ENCODE data around the gene ARSA.
A peak's percentile ranks its signal among the peaks of the same experiment; 100 is the strongest.
"Not testable (repeated sequence)": the region's sequence is repeated elsewhere in the genome, so short reads cannot be mapped to it uniquely, and the experiment has no call there.

Gene ARSA

DNA sequence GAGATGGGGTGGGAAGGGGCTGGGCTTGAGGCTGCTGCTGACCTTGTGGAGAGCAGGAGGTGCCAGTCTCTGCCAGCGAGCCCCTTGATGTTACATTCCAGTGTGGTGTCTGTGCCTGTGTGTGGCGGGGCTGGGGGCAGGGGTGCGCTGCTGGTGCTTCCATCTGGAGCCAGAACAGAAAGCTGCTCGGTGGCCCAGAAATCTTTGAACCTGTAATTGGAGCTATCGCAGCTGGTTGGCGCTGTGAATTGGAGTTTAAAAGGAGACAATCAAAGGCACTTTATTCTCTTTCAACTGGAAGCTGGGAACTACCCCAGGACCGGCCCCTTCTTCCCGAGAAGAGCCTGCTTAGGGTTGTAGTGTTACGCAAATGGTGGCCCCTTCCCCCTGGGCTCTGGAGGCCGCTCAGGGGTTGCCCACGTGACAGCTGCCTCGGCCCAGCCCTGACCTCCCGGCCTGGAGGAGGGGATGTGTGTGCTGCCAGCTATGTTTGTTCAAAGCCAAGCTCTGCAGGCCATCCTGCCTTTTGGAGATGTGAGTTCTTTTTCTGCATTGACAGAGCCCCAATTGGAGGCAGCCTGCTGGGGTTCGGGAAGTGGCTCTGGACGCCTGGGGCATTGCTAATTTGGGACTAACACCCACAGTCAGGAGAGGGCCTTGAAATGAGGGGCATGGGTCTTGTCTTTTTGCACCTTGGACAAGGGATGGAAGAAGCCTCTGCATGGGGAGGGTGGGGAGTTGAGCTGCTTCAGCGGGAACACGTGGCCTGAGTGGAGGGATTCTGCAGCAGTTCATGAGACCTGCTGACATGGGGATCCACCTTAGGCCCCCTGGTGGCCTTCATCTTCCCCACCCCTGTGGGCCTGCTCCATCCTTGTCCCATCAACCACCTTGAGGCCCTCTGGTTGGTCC is 14.0 kb upstream of the ARSA start:
- H3K27me3 ChIP-seq (replicated peaks) = peaks cover 14% of the 10 kb centered on the region
- TF ChIP-seq, protein P1, sequence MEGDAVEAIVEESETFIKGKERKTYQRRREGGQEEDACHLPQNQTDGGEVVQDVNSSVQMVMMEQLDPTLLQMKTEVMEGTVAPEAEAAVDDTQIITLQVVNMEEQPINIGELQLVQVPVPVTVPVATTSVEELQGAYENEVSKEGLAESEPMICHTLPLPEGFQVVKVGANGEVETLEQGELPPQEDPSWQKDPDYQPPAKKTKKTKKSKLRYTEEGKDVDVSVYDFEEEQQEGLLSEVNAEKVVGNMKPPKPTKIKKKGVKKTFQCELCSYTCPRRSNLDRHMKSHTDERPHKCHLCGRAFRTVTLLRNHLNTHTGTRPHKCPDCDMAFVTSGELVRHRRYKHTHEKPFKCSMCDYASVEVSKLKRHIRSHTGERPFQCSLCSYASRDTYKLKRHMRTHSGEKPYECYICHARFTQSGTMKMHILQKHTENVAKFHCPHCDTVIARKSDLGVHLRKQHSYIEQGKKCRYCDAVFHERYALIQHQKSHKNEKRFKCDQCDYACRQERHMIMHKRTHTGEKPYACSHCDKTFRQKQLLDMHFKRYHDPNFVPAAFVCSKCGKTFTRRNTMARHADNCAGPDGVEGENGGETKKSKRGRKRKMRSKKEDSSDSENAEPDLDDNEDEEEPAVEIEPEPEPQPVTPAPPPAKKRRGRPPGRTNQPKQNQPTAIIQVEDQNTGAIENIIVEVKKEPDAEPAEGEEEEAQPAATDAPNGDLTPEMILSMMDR (IDR thresholded peaks at IDR 0.05; ENCODE audit: low read depth, low read length, missing control alignments) = peak; percentile 64
- H3K36me3 ChIP-seq (replicated peaks) = no peaks in the 10 kb centered on the region
- H3K27ac ChIP-seq = no peak overlapping the region
- in situ Hi-C loops (cut with HindIII; ENCODE audit: low pct_ligation_motif_present, low sequenced_read_pairs) = no loop called here
- DNase-seq = peak; percentile 16
- no peak overlapping the region for H3K4me3 ChIP-seq (ENCODE audit: low read depth, low read length)

GRCh38 chr22:50640857-50641647 is 13.1 kb upstream of the ARSA start:
- in situ Hi-C loops (cut with HindIII; ENCODE audit: low pct_ligation_motif_present, low sequenced_read_pairs) = no loop called here
- no peaks in the 10 kb centered on the region for H3K36me3 ChIP-seq (replicated peaks)
- DNase-seq = no peak
- H3K27me3 ChIP-seq (replicated peaks) = peaks cover 14% of the 10 kb centered on the region
- H3K27ac ChIP-seq = no peak overlapping the region
- TF ChIP-seq, protein P1 (IDR thresholded peaks at IDR 0.05; ENCODE audit: low read depth, low read length, missing control alignments) = no peak
- H3K4me3 ChIP-seq (ENCODE audit: low read depth, low read length) = no peak overlapping the region

GRCh38 chr22:50640296-50640695 is 12.3 kb upstream of the ARSA start:
- H3K4me3 ChIP-seq (ENCODE audit: low read depth, low read length); H3K27ac ChIP-seq; H3K36me3 ChIP-seq (replicated peaks); DNase-seq; in situ Hi-C loops (cut with HindIII; ENCODE audit: low pct_ligation_motif_present, low sequenced_read_pairs): not testable (repeated sequence)
- peaks cover 14% of the 10 kb centered on the region for H3K27me3 ChIP-seq (replicated peaks)

GRCh38 chr22:50635591-50635990 is 7.6 kb upstream of the ARSA start:
- TF ChIP-seq, protein P1 (IDR thresholded peaks at IDR 0.05; ENCODE audit: low read depth, low read length, missing control alignments) = no peak
- Histone ChIP-seq H3K36me3 (replicated peaks) (no peaks in the 10 kb centered on the region), H3K27me3 (replicated peaks) (no peaks in the 10 kb centered on the region), H3K4me3 (ENCODE audit: low read depth, low read length) (no peak overlapping the region), H3K27ac (no peak overlapping the region)
- DNase-seq = no peak
- in situ Hi-C loops (cut with HindIII; ENCODE audit: low pct_ligation_motif_present, low sequenced_read_pairs) = no loop called here

GRCh38 chr22:50633771-50634170 is 5.8 kb upstream of the ARSA start:
- in situ Hi-C loops (cut with HindIII; ENCODE audit: low pct_ligation_motif_present, low sequenced_read_pairs) = no loop called here
- TF ChIP-seq, protein P1 (IDR thresholded peaks at IDR 0.05; ENCODE audit: low read depth, low read length, missing control alignments) = no peak
- no peak for DNase-seq
- no peaks in the 10 kb centered on the region for H3K27me3 ChIP-seq (replicated peaks)
- H3K4me3 ChIP-seq (ENCODE audit: low read depth, low read length) = no peak overlapping the region
- no peak overlapping the region for H3K27ac ChIP-seq
- no peaks in the 10 kb centered on the region for H3K36me3 ChIP-seq (replicated peaks)

DNA sequence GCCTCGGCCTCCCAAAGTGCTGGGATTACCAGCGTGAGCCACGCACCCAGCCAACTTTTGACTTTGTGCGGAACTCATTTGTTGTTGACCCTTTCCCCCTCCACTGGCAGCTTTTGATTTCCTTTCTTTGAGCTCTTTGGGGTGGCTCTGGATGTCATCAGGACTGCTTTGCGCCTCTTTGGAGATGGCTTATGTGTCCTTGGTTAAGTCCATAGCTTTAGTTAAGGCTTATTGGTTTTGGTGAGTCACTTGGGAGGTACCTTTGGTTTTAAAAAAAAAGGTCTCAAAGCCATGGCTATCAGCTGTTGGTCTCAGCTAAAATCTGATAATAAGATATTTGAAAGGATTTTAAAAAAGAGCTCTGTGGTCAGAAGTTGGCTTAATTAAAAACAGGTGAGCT is 5.1 kb upstream of the ARSA start:
- in situ Hi-C loops (cut with HindIII; ENCODE audit: low pct_ligation_motif_present, low sequenced_read_pairs) = no loop called here

More for the DNA sequence above, 5.1 kb upstream of the ARSA start:
- TF ChIP-seq, protein P1 (IDR thresholded peaks at IDR 0.05; ENCODE audit: low read depth, low read length, missing control alignments) = no peak
- no peak for DNase-seq
- Histone ChIP-seq H3K36me3 (replicated peaks) (no peaks in the 10 kb centered on the region), H3K27ac (no peak overlapping the region), H3K4me3 (ENCODE audit: low read depth, low read length) (no peak overlapping the region), H3K27me3 (replicated peaks) (no peaks in the 10 kb centered on the region)
